ENCODE data around the gene TPRG1L. TPM values are rescaled to one million over a fixed set of nuclear protein-coding genes. Genes with fewer than 3 reads are reported as not detected.

TPRG1L gene
- total RNA-seq, 1 donor from 2014 or later = 71.5 TPM

GRCh38 chr1:3593334-3593733, 31.5 kb upstream of the TPRG1L start:
- DNase-seq (ENCODE audit: extremely low read depth, low read depth, low spot score) = no peak

DNA sequence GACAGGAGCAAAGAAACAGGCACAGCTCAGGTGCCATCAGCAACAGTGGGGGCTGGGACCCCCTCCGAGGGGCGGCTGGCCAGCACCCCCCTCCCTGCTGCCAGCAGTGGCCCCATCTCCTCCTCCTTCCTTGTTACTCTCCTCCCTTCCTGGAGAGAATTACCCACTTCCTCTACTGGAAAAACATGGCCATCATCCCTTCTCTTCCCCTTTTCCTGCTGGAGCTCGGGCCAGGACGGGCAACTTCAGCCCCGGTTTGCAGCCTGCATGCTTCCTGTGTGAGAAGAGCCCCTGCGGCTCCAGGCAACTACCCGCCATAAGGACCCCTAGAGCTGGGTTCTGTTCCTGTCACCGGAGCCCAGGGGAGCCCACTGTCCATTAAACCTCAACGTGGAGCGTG, 31.1 kb upstream of the TPRG1L start:
- no peak for DNase-seq (ENCODE audit: extremely low read depth, low read depth, low spot score)

DNA sequence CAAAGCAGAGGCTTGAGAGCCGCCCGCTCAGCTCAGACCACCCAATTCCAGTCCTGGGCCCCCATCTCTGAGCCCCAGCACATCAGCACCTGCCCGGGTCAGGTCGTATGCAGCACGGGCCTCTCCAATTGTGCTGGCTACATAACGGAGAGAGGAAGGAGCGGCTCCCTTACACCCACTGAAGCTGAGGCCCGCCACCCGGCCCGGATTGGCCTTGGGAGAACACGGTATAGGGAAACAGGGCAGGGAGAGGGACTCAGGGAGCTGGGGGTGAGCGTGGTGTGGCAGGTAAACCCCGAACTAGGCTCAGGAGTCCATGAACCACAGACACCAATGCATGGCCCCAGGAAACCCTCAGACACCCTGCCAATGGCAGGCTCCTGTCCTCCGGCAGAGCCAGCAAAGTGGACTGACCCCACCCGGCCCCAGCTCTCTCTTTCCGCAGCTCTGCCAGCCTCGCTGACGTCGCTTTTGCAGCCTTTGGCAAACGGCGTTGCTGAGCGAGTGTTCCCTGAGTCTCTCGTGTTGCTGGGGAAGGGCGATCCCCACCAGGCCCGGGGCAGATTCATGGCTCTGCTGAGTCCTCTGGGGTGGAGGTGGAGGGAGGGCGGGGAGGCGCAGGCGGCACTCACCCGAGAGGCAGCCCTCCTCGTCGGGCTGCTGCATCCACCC, 30.0 kb upstream of the TPRG1L start:
- no peak for DNase-seq (ENCODE audit: extremely low read depth, low read depth, low spot score)

DNA sequence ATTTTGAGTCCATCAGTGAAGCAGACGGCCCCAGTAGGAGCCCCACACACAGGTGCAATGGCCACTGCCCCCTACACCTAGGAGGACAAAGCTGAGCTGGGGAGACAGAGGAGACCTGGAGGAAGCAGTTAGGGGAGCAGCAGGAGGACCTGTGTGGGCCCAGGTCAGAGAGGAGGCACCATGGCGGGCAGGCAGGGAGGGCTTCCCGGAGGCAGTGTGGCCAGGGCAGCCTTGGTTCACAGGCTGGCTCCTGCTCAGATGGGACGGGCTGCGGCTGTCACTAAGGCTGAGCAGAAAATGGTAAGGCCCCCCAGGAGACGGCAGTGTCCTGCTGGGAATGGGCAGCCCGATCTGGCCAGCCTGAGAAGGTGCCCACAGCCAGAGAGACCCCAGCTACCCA, 28.9 kb upstream of the TPRG1L start:
- DNase-seq (ENCODE audit: extremely low read depth, low read depth, low spot score) = no peak

DNA sequence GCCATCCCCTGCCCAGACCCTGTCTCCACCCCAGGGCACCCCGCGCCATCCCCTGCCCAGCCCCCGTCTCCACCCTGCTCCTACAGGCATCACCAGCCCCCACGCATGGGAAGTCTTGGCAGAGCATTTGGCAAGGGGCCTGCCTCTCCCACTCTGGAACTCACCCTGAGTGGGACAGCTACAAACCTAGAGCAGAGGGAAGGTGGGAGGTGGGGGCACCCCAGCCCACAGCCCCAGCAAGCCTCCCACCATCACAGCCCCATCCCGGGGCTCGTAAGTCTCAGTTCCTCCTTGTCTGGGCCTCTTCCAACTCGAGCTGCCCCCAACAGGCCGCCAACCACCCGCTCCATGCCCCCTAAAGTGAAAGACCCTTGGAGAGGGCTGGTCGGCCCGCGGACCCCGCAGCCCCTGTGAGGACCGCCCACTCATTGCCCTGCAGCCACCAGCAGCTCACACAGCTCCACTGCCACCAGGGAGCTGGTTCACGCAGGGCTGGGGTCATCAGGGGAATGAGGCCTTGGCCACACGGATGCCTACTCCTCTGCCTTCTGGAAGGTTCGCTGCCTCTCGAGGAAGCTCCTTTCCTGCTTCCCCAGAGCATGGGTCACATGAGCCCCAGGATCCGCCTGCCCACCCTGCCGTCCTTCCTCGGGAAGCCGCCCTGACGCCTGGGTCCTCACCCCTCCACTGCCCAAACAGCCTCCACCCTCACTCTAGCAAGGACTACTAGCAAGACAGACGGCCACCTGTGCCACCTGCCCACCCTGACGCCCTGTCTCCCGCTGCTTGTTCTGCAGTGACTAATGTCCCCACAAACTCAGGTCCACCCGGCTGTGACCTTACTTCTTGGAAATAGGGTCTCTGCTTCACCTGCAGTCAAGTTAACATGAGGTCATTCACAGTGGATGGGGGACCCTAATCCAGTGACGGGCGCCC, 27.9 kb upstream of the TPRG1L start:
- no peak for DNase-seq (ENCODE audit: extremely low read depth, low read depth, low spot score)

GRCh38 chr1:3597599-3597964, 27.2 kb upstream of the TPRG1L start:
- no peak for DNase-seq (ENCODE audit: extremely low read depth, low read depth, low spot score)

DNA sequence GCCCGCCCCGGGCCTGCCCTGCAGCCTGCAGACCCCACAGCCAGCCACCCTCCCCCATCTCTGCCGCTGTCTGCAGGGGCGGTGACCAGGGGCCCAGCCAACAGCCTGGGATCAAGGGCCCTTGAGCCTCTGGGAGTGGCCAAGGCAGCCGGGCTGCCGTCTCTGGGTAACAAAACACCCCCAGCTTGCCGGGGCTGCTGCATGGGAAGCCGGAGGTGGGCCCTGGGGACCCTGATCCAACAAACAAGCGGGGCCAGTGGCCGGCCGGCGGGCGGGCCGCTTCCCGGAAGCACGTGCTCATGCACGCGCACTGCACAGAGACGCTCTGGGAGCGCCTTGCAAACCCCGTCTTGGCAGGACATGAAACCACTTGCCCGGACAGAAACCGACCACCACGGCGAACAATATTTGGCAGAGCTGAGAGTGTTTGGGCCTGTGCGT, 26.7 kb upstream of the TPRG1L start:
- no peak for DNase-seq (ENCODE audit: extremely low read depth, low read depth, low spot score)

DNA sequence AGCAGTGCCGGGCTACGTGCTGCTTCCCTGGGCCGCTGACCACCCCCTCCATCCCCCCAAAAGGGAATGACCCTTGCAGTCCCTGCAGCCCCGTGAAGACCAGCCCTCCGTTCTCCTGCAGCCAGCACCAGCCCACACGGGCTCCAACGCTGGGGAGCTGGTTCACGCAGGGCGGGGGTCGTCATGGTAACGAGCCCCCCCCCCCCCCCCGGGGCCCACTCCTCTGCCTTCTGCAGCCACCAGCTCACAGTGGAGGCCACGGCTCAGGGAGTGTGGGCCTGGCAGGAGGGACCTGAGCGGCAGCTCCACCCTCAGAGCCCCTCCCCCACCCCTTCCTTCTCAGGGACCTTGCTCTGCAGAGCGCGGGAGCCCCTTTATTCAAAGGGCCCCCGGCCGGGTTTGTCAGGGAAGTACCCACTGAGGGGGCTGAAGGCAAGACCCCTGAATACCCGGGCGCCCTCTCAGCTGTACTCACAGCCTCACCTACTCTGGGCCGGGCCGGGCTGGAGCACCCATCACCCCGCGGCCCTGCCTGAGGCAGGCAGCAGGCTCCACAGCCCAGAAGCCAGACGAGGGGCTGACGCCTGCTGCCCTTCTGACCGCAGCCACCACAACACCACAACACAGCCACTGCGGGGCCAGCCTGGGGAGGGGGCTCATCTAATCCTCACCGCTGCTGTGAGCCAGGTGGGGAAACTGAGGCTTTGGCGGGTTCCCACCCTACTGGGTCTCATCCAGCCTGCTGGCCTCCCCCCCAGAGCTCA, 26.1 kb upstream of the TPRG1L start:
- DNase-seq (ENCODE audit: extremely low read depth, low read depth, low spot score) = no peak

GRCh38 chr1:3599286-3599811, 25.5 kb upstream of the TPRG1L start:
- DNase-seq (ENCODE audit: extremely low read depth, low read depth, low spot score) = no peak

- DNase-seq (ENCODE audit: extremely low read depth, low read depth, low spot score) = no peak
Measured at GRCh38 chr1:3599816-3600215, 25.0 kb upstream of the TPRG1L start.

DNA sequence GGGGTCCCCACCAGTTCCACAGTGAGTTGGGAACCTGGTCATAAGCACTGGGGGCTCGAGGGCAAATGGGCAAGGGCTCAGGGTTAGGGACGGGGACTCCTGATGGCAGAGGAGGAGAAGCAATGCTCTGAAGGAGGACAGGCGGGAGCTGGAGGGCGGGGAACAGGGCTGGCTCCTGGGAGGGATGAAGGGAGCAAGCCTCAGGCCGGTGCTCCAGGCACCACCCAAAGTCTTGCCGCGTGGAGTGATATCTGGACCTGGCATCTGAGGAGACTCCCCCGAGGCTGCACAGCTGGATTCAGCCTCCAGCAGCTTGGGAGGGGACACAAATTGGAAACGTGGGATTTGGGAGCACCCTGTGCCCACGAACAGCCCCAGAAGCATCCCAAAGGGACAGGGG, 24.5 kb upstream of the TPRG1L start:
- no peak for DNase-seq (ENCODE audit: extremely low read depth, low read depth, low spot score)

GRCh38 chr1:3601743-3602142, 23.1 kb upstream of the TPRG1L start:
- no peak for DNase-seq (ENCODE audit: extremely low read depth, low read depth, low spot score)

- DNase-seq (ENCODE audit: extremely low read depth, low read depth, low spot score) = no peak
Measured at GRCh38 chr1:3602375-3602774, 22.4 kb upstream of the TPRG1L start.

GRCh38 chr1:3603156-3603555, 21.7 kb upstream of the TPRG1L start:
- no peak for DNase-seq (ENCODE audit: extremely low read depth, low read depth, low spot score)

- no peak for DNase-seq (ENCODE audit: extremely low read depth, low read depth, low spot score)
Measured at GRCh38 chr1:3603571-3604467, 21.0 kb upstream of the TPRG1L start.

DNA sequence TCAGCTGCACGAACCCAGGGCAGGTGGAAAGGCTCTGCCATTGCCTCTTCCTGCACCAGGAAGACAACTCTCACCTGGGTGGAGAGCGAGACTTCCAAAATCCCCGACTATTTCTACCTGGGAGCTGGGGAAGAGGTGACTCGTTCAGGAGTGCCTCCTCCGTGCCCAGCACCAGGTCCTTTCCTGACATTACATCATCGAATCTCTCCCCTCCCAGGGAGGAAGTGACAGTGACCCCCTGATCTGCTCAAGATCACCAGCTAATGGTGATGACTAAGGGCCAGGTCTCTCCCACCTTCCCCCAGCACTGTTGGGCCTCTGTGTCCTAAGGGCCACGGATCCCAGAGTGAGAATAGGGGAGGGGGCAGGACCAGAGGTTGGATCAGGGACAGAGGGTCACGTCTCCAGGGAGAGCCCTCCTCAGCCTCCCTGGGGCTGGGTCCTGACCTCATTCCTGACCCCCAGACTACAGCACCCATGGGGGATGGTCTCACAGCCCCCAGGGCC, 20.3 kb upstream of the TPRG1L start:
- no peak for DNase-seq (ENCODE audit: extremely low read depth, low read depth, low spot score)

GRCh38 chr1:3604997-3605823, 19.6 kb upstream of the TPRG1L start:
- no peak for DNase-seq (ENCODE audit: extremely low read depth, low read depth, low spot score)

DNA sequence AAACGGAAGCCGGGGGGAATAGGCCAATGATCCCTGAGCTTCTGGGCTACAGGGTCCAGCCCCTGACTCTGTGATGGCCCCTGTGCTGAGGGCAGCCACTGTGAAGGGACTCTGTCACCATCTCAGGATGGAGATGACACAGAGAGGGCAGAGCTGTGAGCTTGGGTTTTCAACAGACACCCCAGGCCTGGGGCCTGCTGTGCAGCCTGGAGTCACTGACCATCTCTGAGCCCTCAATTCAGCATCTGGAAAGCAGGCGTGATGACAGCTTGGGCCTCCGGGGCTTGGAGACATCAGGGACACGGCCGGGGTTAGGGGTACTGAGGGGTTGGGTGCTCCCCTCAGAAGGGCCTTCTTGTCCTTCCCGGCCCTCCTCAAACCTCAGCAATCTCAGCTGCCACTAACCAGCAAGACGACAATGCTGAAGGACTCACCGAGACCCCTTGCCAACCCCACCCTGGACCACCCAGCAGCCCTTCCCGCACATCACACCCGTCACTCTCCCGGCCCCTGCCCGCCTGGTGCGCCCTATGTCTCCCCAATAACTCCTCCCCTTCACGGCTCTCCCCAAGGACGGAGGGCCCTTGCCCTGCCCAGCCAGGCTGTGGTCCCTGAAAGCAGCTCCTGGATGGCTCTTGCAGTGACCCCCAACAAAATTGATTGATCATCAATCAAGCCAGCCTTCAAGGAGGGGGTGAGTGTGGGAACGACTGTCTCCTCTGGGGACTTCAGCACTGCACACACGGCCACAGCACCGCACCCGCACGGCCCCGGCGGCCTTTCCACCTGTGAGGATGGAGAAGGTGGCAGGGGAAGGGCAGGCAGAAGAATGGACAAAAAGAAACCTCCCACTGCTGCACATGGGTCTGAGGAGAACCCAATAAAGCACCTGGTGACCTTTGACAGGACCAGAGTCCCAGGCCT, 17.8 kb upstream of the TPRG1L start:
- no peak for DNase-seq (ENCODE audit: extremely low read depth, low read depth, low spot score)
